ENCODE data around the gene RPS6KA5.

DNA sequence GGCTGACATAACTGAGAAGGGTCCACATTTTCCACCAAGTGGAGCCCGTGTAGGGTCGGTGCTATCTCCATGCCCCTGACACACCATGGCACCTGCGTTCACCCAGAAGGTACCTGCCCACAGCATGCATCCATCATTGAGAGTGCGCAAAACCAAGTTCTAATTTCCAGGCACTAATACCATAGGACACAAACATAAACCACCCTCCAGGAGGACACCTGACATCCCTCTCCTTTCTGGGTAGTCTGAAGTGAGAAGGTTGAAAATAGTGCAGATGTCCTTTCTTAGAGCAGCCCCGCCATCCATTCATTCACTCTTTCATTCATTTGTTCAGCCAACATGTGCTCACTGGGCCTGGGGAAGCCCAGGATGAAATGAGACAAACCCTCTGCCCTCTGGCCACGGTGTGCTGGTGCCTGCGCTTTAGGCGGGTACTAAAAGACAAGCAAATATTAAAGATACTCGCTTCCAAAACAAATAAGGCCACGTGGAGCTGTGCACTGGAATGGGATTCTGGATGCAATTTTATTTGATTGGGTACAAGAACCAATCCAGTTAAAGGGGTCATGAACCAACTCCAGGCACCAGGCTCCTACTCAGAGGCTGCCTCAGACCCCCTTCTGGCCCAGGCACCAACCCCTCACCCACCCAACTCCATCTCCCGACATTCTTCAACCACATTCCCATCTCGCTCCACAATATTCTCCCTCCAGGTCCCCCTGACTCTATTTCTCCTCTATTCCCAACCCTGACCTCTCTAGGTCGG, 245.5 kb downstream of the RPS6KA5 start:
- TF ChIP-seq, protein P1, sequence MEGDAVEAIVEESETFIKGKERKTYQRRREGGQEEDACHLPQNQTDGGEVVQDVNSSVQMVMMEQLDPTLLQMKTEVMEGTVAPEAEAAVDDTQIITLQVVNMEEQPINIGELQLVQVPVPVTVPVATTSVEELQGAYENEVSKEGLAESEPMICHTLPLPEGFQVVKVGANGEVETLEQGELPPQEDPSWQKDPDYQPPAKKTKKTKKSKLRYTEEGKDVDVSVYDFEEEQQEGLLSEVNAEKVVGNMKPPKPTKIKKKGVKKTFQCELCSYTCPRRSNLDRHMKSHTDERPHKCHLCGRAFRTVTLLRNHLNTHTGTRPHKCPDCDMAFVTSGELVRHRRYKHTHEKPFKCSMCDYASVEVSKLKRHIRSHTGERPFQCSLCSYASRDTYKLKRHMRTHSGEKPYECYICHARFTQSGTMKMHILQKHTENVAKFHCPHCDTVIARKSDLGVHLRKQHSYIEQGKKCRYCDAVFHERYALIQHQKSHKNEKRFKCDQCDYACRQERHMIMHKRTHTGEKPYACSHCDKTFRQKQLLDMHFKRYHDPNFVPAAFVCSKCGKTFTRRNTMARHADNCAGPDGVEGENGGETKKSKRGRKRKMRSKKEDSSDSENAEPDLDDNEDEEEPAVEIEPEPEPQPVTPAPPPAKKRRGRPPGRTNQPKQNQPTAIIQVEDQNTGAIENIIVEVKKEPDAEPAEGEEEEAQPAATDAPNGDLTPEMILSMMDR (IDR thresholded peaks at IDR 0.05), result no peak
- TF ChIP-seq ZFX (IDR thresholded peaks at IDR 0.05; ENCODE audit: borderline replicate concordance), result no peak
